Measurements from ENCODE around the gene RHBDL3. TPM values are rescaled to one million over a fixed set of nuclear protein-coding genes. Genes with fewer than 3 reads are reported as not detected.

Gene RHBDL3
- total RNA-seq, 6 donors from 2014 or later, result 0.47 to 1.2 TPM; not detected in 4

DNA sequence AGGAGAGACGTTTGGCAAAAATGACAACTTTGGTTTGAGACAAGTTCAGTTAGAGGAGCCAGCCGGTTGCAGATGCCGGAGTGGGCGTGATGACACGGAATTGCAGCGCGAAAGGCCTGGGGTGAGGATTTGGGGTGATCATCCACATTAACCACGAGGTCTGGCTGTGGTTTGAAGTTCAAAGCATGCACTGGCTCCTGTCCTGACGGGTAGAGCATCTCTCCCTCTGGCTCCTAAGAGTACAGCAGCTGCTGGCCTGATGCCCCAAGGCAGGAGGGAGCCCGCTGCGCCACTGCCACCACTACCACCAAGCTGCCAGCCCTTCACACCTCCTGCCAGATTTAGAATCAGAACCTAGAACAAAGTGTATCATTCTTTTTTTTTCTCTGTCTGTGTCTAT, 3.7 kb downstream of the RHBDL3 start:
- H3K4me1 ChIP-seq, result peaks cover 21 to 30% (median 24%) of the 10 kb centered on the region in 4 donors
- ATAC-seq (ENCODE audit: low FRiP score in 2 of 2) (no peak), DNase-seq (no peak)
- no peak overlapping the region for H3K27ac ChIP-seq
- H3K9me3 ChIP-seq, result no peaks in the 10 kb centered on the region
- H3K36me3 ChIP-seq, result no peaks in the 10 kb centered on the region
- no peak overlapping the region for H3K4me3 ChIP-seq
- 73 to 85% methylated on average over 11 of the region's 11 CpGs for WGBS, 2 donors
- peaks cover 0 to 35% (median 16%) of the 10 kb centered on the region in 4 donors for H3K27me3 ChIP-seq
- TF ChIP-seq EP300 (IDR thresholded peaks at IDR 0.05) (no peak), POLR2A (IDR thresholded peaks at IDR 0.05) (no peak), POLR2AphosphoS5 (IDR thresholded peaks at IDR 0.05) (no peak)
- TF ChIP-seq, protein P1, sequence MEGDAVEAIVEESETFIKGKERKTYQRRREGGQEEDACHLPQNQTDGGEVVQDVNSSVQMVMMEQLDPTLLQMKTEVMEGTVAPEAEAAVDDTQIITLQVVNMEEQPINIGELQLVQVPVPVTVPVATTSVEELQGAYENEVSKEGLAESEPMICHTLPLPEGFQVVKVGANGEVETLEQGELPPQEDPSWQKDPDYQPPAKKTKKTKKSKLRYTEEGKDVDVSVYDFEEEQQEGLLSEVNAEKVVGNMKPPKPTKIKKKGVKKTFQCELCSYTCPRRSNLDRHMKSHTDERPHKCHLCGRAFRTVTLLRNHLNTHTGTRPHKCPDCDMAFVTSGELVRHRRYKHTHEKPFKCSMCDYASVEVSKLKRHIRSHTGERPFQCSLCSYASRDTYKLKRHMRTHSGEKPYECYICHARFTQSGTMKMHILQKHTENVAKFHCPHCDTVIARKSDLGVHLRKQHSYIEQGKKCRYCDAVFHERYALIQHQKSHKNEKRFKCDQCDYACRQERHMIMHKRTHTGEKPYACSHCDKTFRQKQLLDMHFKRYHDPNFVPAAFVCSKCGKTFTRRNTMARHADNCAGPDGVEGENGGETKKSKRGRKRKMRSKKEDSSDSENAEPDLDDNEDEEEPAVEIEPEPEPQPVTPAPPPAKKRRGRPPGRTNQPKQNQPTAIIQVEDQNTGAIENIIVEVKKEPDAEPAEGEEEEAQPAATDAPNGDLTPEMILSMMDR (IDR thresholded peaks at IDR 0.05), result no peak

DNA sequence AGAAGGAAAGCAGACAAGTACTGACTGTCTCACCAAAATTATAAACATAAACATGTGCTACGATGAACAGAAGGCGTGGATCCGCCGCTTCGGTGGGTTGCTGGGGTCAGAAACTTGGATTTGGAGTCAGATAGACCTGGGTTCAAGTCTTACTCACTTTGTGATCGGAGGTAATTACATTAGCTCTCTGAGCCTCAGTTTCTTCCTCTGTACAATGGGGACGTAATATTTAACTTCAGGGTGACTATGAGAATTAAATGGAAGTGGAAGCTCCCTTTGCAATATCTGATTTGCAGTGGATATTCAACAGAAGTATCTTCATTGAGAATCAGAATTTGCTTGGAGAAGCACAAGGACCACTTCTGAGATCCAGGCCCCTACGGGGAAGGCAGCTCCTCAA, 6.2 kb downstream of the RHBDL3 start:
- Histone ChIP-seq H3K9me3 (no peaks in the 10 kb centered on the region), H3K27ac (no peak overlapping the region), H3K36me3 (no peaks in the 10 kb centered on the region), H3K27me3 (peaks cover 0 to 19% (median 8%) of the 10 kb centered on the region in 4 donors), H3K4me1 (peaks cover 9 to 11% (median 10%) of the 10 kb centered on the region in 4 donors), H3K4me3 (no peak overlapping the region)
- 89% methylated on average over 8 of the region's 8 CpGs for WGBS, 2 donors
- no peak for TF ChIP-seq EP300 (IDR thresholded peaks at IDR 0.05)
- TF ChIP-seq, protein P1 (IDR thresholded peaks at IDR 0.05), result no peak
- no peak for TF ChIP-seq POLR2AphosphoS5 (IDR thresholded peaks at IDR 0.05)
- TF ChIP-seq POLR2A (IDR thresholded peaks at IDR 0.05), result no peak
- DNase-seq (no peak), ATAC-seq (ENCODE audit: low FRiP score in 2 of 2) (no peak)

DNA sequence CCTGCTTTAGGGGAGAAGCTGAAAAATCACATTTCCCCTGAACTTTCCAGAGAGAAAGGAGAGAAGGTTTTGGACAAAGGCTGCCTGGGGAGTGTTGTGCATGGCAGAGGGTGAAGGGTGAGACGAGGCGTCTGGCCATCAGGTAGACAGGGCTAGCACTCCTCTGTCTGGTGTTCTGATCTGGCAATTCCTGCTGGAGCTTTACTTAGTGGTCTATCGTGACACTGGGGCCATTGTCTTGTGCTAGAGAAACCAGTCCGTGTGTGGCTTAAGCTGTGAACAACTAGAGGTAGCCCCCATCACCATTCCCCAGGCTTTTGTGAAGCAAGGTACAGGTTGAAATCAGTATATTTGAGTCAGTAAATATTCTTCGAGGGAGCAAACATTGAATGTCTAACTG, 8.5 kb downstream of the RHBDL3 start:
- H3K27me3 ChIP-seq, result peaks cover 0 to under 1% (median 0%) of the 10 kb centered on the region in 4 donors

DNA sequence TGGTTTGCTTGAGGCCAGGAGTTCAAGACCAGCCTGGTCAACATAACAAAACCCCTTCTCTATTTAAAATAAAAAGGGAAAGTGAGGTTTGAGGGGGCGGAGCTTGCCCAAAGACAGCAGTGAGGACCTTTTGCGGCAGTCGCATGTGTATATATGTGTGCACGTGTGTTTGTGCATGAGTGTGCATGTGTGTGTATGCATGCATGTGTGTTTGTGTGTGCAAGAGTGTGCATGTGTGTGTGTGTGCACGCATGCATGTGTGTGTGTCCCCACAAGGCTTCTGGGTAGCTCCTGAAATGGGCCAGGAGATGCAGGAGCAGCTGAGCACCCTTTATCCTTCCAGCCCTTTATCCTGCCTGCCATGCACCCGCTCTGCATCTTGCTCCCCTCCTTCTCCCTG, 9.0 kb downstream of the RHBDL3 start:
- no peaks in the 10 kb centered on the region for H3K9me3 ChIP-seq
- H3K27me3 ChIP-seq, result no peaks in the 10 kb centered on the region
- no peak overlapping the region for H3K27ac ChIP-seq
- TF ChIP-seq POLR2AphosphoS5 (IDR thresholded peaks at IDR 0.05), result no peak
- TF ChIP-seq EP300 (IDR thresholded peaks at IDR 0.05), result no peak
- TF ChIP-seq, protein P1 (IDR thresholded peaks at IDR 0.05), result no peak
- DNase-seq (no peak), ATAC-seq (ENCODE audit: low FRiP score in 2 of 2) (no peak)
- WGBS, 2 donors, result 86 to 91% methylated on average over 6 of the region's 6 CpGs
- H3K4me1 ChIP-seq, result no peaks in the 10 kb centered on the region
- H3K36me3 ChIP-seq, result no peaks in the 10 kb centered on the region
- H3K4me3 ChIP-seq, result no peak overlapping the region

More for the DNA sequence above, 8.5 kb downstream of the RHBDL3 start:
- DNase-seq (no peak), ATAC-seq (ENCODE audit: low FRiP score in 2 of 2) (no peak)
- TF ChIP-seq, protein P1 (IDR thresholded peaks at IDR 0.05), result no peak
- TF ChIP-seq POLR2A (IDR thresholded peaks at IDR 0.05) (no peak), EP300 (IDR thresholded peaks at IDR 0.05) (no peak), POLR2AphosphoS5 (IDR thresholded peaks at IDR 0.05) (no peak)
- H3K4me3 ChIP-seq, result no peak overlapping the region
- no peak overlapping the region for H3K27ac ChIP-seq
- H3K4me1 ChIP-seq, result no peaks in the 10 kb centered on the region
- WGBS, 2 donors, result 74 to 84% methylated on average over 4 to 5 of the region's 5 CpGs
- no peaks in the 10 kb centered on the region for H3K9me3 ChIP-seq
- no peaks in the 10 kb centered on the region for H3K36me3 ChIP-seq
